ENCODE results near the gene UGT1A3. TPM values are rescaled to one million over a fixed set of nuclear protein-coding genes. Genes with fewer than 3 reads are reported as not detected.
A peak's percentile ranks its signal among the peaks of the same experiment; 100 is the strongest.

Gene UGT1A3
- total and polyA plus RNA-seq, 8 donors = not detected

DNA sequence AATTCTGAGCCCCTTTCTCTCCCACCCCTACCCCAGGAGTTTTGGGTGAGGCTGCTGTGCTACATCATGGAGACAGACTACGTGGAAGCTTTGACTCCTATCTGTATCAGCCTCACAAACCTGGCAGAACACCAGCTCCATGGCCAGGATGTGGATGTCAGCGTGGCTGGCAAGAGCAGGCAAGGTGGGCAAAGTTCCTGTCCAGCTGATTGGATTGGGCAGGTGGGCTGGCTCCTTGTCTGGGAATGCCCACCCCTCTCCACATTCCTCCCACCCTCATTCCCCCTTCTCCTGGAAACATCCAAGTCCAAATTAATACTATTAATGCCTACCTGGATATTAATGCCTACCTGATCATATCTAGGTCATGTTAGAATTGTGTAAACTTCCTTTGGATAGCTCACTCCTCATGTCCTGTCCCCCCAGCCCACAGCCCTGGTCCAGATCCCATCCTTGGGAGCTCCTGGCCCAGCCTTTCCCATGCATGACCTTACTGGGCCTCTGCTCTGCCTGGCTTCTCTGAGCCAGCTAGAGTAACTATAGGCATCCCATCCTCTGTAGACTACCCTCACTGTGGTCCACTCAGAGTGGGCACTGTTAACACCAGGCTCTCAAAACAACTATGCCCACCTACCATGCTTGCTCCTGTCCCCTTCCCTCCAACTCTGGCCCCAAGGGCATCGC lies 73.4 kb downstream of the UGT1A3 start:
- no peak for TF ChIP-seq CTCF (IDR thresholded peaks at IDR 0.05)
- no peak overlapping the region for H3K27ac ChIP-seq
- H3K9me3 ChIP-seq = no peaks in the 10 kb centered on the region
- no peak for ATAC-seq
- intact Hi-C loops (cut with DNase I) = no loop called here
- H3K4me3 ChIP-seq = no peak overlapping the region
- FAIRE-seq = no peak
- DNase-seq = peak in 1 of 6 donors; percentile 15
- H3K4me1 ChIP-seq = no peaks in the 10 kb centered on the region
- H3K36me3 ChIP-seq = no peaks in the 10 kb centered on the region
- 58 to 60% methylated on average over 3 of the region's 3 CpGs for WGBS, 2 donors
- H3K27me3 ChIP-seq = no peaks in the 10 kb centered on the region

GRCh38 chr2:233803292-233803911 lies 74.6 kb downstream of the UGT1A3 start:
- Histone ChIP-seq H3K4me3 (no peak overlapping the region), H3K36me3 (no peaks in the 10 kb centered on the region), H3K27ac (no peak overlapping the region), H3K27me3 (no peaks in the 10 kb centered on the region), H3K9me3 (no peaks in the 10 kb centered on the region), H3K4me1 (no peaks in the 10 kb centered on the region)
- intact Hi-C loops (cut with DNase I) = no loop called here
- FAIRE-seq = no peak
- WGBS, 2 donors = 51 to 56% methylated on average over 2 of the region's 2 CpGs
- no peak for ATAC-seq
- TF ChIP-seq CTCF (IDR thresholded peaks at IDR 0.05) = no peak
- DNase-seq = peak in 1 of 6 donors; percentile 11

- Histone ChIP-seq H3K4me1 (no peaks in the 10 kb centered on the region), H3K9me3 (no peaks in the 10 kb centered on the region), H3K27me3 (no peaks in the 10 kb centered on the region), H3K27ac (no peak overlapping the region), H3K4me3 (no peak overlapping the region), H3K36me3 (no peaks in the 10 kb centered on the region)
- no peak for TF ChIP-seq CTCF (IDR thresholded peaks at IDR 0.05)
- WGBS, 2 donors = 52% methylated on average over 8 of the region's 8 CpGs
- ATAC-seq (no peak), FAIRE-seq (no peak), DNase-seq (peak in 2 of 6 donors; percentile 2 to 10)
- intact Hi-C loops (cut with DNase I) = no loop called here
These were observed 75.2 kb downstream of the UGT1A3 start for GRCh38 chr2:233803994-233804393.

DNA sequence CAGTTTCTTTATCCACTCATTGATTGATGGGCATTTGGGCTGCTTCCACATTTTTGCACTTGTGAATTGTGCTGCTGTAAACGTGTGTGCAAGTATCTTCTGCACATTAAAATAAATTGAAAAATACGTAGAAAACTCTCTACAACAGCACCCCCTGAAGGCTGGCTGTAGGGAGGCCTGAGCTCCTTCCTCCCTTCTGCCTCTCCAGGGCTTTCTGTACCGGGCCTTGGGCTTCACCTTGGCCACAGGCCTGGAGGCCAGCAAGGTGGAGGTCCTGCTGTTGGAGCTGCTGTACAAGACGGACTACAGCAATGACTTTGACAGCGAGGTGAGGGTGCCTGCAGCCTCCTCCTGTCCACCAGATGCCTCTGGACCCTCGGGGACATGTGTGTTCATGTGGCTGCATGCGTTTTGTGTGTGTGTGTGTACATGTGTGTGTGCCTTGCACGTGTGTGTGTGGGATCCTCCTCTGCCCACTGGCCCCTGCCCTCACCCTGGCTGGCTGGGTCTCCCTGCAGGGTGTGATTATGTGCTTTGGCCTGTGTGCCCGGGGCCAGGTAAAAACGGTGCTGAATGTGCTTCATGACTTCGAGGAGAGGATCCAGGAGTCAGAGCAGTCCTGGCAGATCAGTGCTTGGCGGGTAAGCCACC lies 78.5 kb downstream of the UGT1A3 start:
- Histone ChIP-seq H3K36me3 (no peaks in the 10 kb centered on the region), H3K27ac (no peak overlapping the region), H3K9me3 (no peaks in the 10 kb centered on the region), H3K4me3 (no peak overlapping the region), H3K27me3 (no peaks in the 10 kb centered on the region), H3K4me1 (no peaks in the 10 kb centered on the region)
- TF ChIP-seq CTCF (IDR thresholded peaks at IDR 0.05) = no peak
- ATAC-seq = no peak
- no peak for FAIRE-seq
- intact Hi-C loops (cut with DNase I) = no loop called here
- peak in 3 of 6 donors; percentile 2 to 39 (median 29) for DNase-seq
- 55 to 62% methylated on average over 12 of the region's 12 CpGs for WGBS, 2 donors

All from pancreas (tissue), 10 donors.